IPS DF 4.7 (cell line): ENCODE measurements around the gene CYP2D6.

Source experiments
- DNase-seq: peaks from one replicate; pipeline ENCODE4 v3.0.0-alpha.2; 2013; ENCODE audit warnings: low spot score; ENCODE audit errors: extremely low read depth

Gene CYP2D6

GRCh38 chr22:42084874-42085273 lies 45.7 kb downstream of the CYP2D6 start:
- no peak for DNase-seq

GRCh38 chr22:42083119-42083518 lies 47.5 kb downstream of the CYP2D6 start:
- DNase-seq: no peak

GRCh38 chr22:42080287-42080686 lies 50.3 kb downstream of the CYP2D6 start:
- no peak for DNase-seq

GRCh38 chr22:42079319-42080251 lies 51.0 kb downstream of the CYP2D6 start, which contains the start of gene SMDT1:
SMDT1 (plus strand) TSS chr22:42079700; CDS start chr22:42079769, 69 bp downstream.
- DNase-seq: peak; percentile 95

GRCh38 chr22:42078469-42079318 lies 51.9 kb downstream of the CYP2D6 start:
- no peak for DNase-seq

GRCh38 chr22:42077486-42078125 lies 53.0 kb downstream of the CYP2D6 start:
- DNase-seq: no peak

- no peak for DNase-seq
Observed at GRCh38 chr22:42076764-42077485, 53.7 kb downstream of the CYP2D6 start.
